B cell (primary cell): Measurements from ENCODE around the gene ATP10A. TPM values are rescaled to one million over a fixed set of nuclear protein-coding genes. Genes with fewer than 3 reads are reported as not detected.

Experiments used
- ATAC-seq: fragments of 200-7000 bp; cut with Tn5 transposase; one replicate; pipeline ENCODE4 v1.10.0; 2021; ENCODE audit warnings: low read depth, mild to moderate bottlenecking, moderate number of reproducible peaks, moderate library complexity
- CTCF ChIA-PET: fragments of 350-600 bp; sonication (Branson Sonifier 250); formaldehyde crosslinking; loops from one replicate; lab custom pipeline; 2021; ENCODE audit warnings: antibody characterized with exemption, inconsistent platforms; lab: Charles Lee
- POLR2A ChIA-PET: fragments of 350-600 bp; sonication (Branson Sonifier 250); formaldehyde crosslinking; loops from one replicate; lab custom pipeline; 2021; ENCODE audit warnings: antibody characterized with exemption; lab: Charles Lee
- DNase-seq: peaks from one replicate; pipeline ENCODE4 v3.0.0; 2013
- H2AFZ ChIP-seq: 2 replicates; pipeline ENCODE4 v1.6.1; 2012; ENCODE audit warnings: mild to moderate bottlenecking, low read depth, low read length; ENCODE audit not compliant: insufficient read depth, poor library complexity, severe bottlenecking
- H3K27ac ChIP-seq, 2 donors: 1 replicate in 1 of 2; 2 replicates in 1 of 2; pipeline ENCODE4 v1.5.1; 2012 to 2013; ENCODE audit warnings: low read length in 2 of 2, mild to moderate bottlenecking in 2 of 2, moderate library complexity in 1 of 2
- H3K27me3 ChIP-seq, 4 experiments: fragments of 200-600 bp in 1 of 4; sonication (generic) in 1 of 4; replicated peaks in 1 of 4; 1 replicate in 2 of 4; 2 replicates in 2 of 4; pipeline versions ENCODE4 v1.6.1 to v1.7.0; 2013 to 2016; ENCODE audit warnings: low read length in 3 of 4, mild to moderate bottlenecking in 2 of 4, mixed read lengths in 1 of 4, moderate library complexity in 1 of 4; ENCODE audit not compliant: insufficient read depth in 4 of 4, control insufficient read depth in 3 of 4; ENCODE audit errors: control extremely low read depth in 1 of 4
- H3K36me3 ChIP-seq, 2 experiments: replicated peaks in 1 of 2; 1 replicate in 1 of 2; 2 replicates in 1 of 2; pipeline versions ENCODE4 v1.6.1 to v1.7.1; 2013; ENCODE audit warnings: low read length in 1 of 2; ENCODE audit not compliant: insufficient read depth in 2 of 2, control insufficient read depth in 1 of 2; ENCODE audit errors: control extremely low read depth in 1 of 2, extremely low read depth in 1 of 2
- H3K4me1 ChIP-seq, 2 donors: fragments of 200-600 bp in 1 of 2; sonication (generic) in 1 of 2; 1 replicate in 1 of 2; 2 replicates in 1 of 2; pipeline versions ENCODE4 v1.5.1 to v1.6.1; 2013 to 2017; ENCODE audit warnings: low read length in 2 of 2; ENCODE audit not compliant: control insufficient read depth in 2 of 2, insufficient read depth in 2 of 2
- H3K4me2 ChIP-seq: replicated peaks from 2 replicates; pipeline ENCODE3; 2012; ENCODE audit warnings: mild to moderate bottlenecking, low read depth, low read length; ENCODE audit not compliant: poor library complexity, severe bottlenecking
- H3K4me3 ChIP-seq, 5 experiments: fragments of 200-600 bp in 1 of 5; sonication (generic) in 1 of 5; 1 replicate in 3 of 5; 2 replicates in 2 of 5; pipeline versions ENCODE4 v1.5.1 to v1.7.0; 2011 to 2016; ENCODE audit warnings: low read length in 4 of 5, mild to moderate bottlenecking in 4 of 5, low read depth in 2 of 5, control low read depth in 1 of 5, moderate library complexity in 1 of 5; ENCODE audit not compliant: insufficient read depth in 1 of 5; ENCODE audit errors: control extremely low read depth in 1 of 5, extremely low read depth in 1 of 5
- H3K79me2 ChIP-seq: fragments of 200-600 bp; sonication (generic); one replicate; pipeline ENCODE4 v1.6.0; 2016; ENCODE audit warnings: low read length; ENCODE audit not compliant: control insufficient read depth, insufficient read depth
- H3K9ac ChIP-seq: fragments of 200-600 bp; sonication (generic); 2 replicates; pipeline ENCODE4 v1.6.1; 2017; ENCODE audit warnings: mild to moderate bottlenecking, low read length, moderate library complexity
- H3K9me3 ChIP-seq, 3 donors: one replicate each; pipeline versions ENCODE4 v1.6.1 to v1.7.1; 2013; ENCODE audit warnings: low read length in 2 of 3; ENCODE audit not compliant: control insufficient read depth in 2 of 3, insufficient read depth in 1 of 3; ENCODE audit errors: control extremely low read depth in 1 of 3
- H4K20me1 ChIP-seq: 2 replicates; pipeline ENCODE4 v1.6.0; 2012; ENCODE audit warnings: mild to moderate bottlenecking, low read length; ENCODE audit not compliant: insufficient read depth, control insufficient read depth, poor library complexity, severe bottlenecking
- H3K27ac Mint-ChIP-seq: one replicate; pipeline ENCODE4 v1.8.0; 2021; ENCODE audit warnings: mixed read lengths
- H3K27me3 Mint-ChIP-seq: one replicate; pipeline ENCODE4 v1.8.0; 2021; ENCODE audit warnings: mixed read lengths
- H3K4me1 Mint-ChIP-seq: one replicate; pipeline ENCODE4 v1.8.0; 2021; ENCODE audit warnings: mixed read lengths
- H3K4me3 Mint-ChIP-seq: one replicate; pipeline ENCODE4 v1.8.0; 2021; ENCODE audit warnings: mixed read lengths
- H3K9me3 Mint-ChIP-seq: one replicate; pipeline ENCODE4 v1.8.0; 2022; ENCODE audit warnings: mixed read lengths; ENCODE audit not compliant: insufficient read depth
- EZH2 ChIP-seq: IDR thresholded peaks from 2 replicates; pipeline ENCODE4 v1.6.1; 2012; ENCODE audit warnings: borderline replicate concordance, low read depth, mild to moderate bottlenecking, moderate library complexity, low read length; ENCODE audit not compliant: insufficient read depth, poor library complexity, severe bottlenecking
- WGBS: methylation state at CpG from one replicate; pipeline ENCODE4 v1.1.5; 2013; ENCODE audit warnings: missing lambda C conversion rate; ENCODE audit not compliant: insufficient coverage; 5-methylcytosine and 5-hydroxymethylcytosine counted together
- intact Hi-C: fragments of 100-400 bp; cut with micrococcal nuclease; formaldehyde crosslinking; loops from one replicate; pipeline ENCODE4 v1.10.0; 2022
- polyA plus RNA-seq: library from polyadenylated mRNA; depleted of rRNA; stranded (reverse); fragments of >200 nt; gene quantifications from 2 replicates; pipeline ENCODE4 v1.2.3, GENCODE V29; 2012
- total RNA-seq, 2 donors: library from RNA; stranded (reverse); fragments of 120-200 nt in 1 of 2; gene quantifications; 1 replicate in 1 of 2; 2 replicates in 1 of 2; pipeline versions ENCODE4 v1.2.3 to v1.2.4, GENCODE V29; 2013 to 2022
- TF ChIP-seq, protein P1 (sequence below): fragments of 200-600 bp; IDR thresholded peaks from one replicate; pipeline ENCODE4 v1.8.0; 2022; ENCODE audit warnings: antibody characterized with exemption, mild to moderate bottlenecking

The ATP10A gene
- total and polyA plus RNA-seq, 2 donors (not counting 1 experiment from before 2014, with no cell fraction given): 0.21 to 0.22 TPM

DNA sequence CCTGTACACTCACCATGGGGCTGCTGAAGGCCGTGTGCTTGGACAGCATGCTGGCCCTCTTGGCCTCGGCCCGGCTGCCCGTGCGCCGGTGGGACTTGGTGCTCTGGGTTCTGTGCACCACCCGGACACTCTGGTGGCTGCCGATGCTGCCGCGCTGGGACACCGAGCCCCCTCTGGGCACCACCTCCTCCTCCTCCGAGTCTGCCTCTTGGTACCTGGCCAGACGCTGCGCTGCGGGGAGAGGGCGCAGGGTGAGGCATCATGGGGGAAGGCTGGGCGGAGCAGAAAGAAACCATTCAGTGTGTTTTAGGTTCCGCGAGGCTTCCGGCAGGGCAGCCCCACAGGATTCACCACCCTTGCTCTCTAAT, 145.0 kb downstream of the ATP10A start:
- Mint-ChIP-seq H3K27me3 (peaks cover 13% of the 10 kb centered on the region), H3K4me1 (peaks cover 10% of the 10 kb centered on the region), H3K27ac (no peak overlapping the region), H3K9me3 (no peaks in the 10 kb centered on the region), H3K4me3 (no peak overlapping the region)
- no peak overlapping the region for H3K4me3 ChIP-seq
- 92% methylated on average over 20 of the region's 20 CpGs for WGBS
- POLR2A ChIA-PET: no interaction called here
- peaks cover 0 to 16% (median 0%) of the 10 kb centered on the region in 4 experiments for H3K27me3 ChIP-seq
- no peak for TF ChIP-seq EZH2
- TF ChIP-seq, protein P1, sequence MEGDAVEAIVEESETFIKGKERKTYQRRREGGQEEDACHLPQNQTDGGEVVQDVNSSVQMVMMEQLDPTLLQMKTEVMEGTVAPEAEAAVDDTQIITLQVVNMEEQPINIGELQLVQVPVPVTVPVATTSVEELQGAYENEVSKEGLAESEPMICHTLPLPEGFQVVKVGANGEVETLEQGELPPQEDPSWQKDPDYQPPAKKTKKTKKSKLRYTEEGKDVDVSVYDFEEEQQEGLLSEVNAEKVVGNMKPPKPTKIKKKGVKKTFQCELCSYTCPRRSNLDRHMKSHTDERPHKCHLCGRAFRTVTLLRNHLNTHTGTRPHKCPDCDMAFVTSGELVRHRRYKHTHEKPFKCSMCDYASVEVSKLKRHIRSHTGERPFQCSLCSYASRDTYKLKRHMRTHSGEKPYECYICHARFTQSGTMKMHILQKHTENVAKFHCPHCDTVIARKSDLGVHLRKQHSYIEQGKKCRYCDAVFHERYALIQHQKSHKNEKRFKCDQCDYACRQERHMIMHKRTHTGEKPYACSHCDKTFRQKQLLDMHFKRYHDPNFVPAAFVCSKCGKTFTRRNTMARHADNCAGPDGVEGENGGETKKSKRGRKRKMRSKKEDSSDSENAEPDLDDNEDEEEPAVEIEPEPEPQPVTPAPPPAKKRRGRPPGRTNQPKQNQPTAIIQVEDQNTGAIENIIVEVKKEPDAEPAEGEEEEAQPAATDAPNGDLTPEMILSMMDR: no peak
- no peaks in the 10 kb centered on the region for H4K20me1 ChIP-seq
- intact Hi-C loops: no loop called here
- H3K9ac ChIP-seq: no peak overlapping the region
- H3K27ac ChIP-seq: no peak overlapping the region
- H3K79me2 ChIP-seq: no peaks in the 10 kb centered on the region
- H3K4me2 ChIP-seq: peak overlapping the region; percentile 38
- CTCF ChIA-PET: no interaction called here
- peaks cover 0 to 3% (median 0%) of the 10 kb centered on the region in 3 donors for H3K9me3 ChIP-seq
- DNase-seq (no peak), ATAC-seq (no peak)
- no peak overlapping the region for H2AFZ ChIP-seq
- no peaks in the 10 kb centered on the region for H3K36me3 ChIP-seq
- peaks cover 9 to 10% of the 10 kb centered on the region in 2 donors for H3K4me1 ChIP-seq

DNA sequence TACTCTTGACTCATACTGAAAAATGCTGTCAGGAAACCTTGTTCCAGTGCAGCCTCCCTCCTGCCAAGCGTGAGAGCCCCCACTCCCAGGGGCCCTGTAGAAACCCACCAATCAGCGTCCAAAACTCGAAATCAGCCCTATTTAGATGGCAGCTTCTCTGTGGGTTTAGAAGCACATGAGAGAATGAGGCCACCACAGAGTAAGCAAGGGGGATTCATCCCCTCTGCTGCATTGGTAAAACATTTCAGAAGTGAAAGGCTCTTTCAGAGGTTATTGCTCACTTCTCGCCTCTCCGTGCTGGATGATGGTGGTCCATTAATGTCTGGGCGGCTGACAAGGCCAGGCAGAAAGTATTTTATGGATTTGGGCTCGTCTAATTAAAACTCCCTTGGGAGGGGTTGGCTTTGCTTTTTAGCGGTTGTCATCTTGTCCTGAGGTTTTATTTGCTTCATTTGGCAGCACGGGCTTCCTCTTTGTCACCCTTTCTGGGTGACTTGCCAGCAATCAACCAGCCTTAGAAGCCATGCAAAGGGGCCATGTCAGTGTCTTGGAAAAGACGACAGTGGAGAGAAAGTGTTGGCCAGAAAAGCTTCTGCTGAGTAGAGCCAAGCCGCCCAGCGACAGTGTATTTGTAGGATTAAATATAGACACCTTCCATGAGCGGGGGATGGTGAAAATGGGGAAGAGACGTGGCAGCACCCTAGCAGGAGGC, 145.5 kb downstream of the ATP10A start:
- H3K36me3 ChIP-seq: no peaks in the 10 kb centered on the region
- CTCF ChIA-PET: no interaction called here
- H3K4me3 Mint-ChIP-seq: no peak overlapping the region

More for the DNA sequence above, 145.5 kb downstream of the ATP10A start:
- H3K9ac ChIP-seq: no peak overlapping the region
- no peaks in the 10 kb centered on the region for H3K79me2 ChIP-seq
- H3K9me3 Mint-ChIP-seq: no peaks in the 10 kb centered on the region
- TF ChIP-seq, protein P1: no peak
- TF ChIP-seq EZH2: no peak
- H3K27me3 ChIP-seq: peaks cover 0 to 16% (median 0%) of the 10 kb centered on the region in 4 experiments
- H3K27ac ChIP-seq: no peak overlapping the region
- H3K9me3 ChIP-seq: peaks cover 0 to 3% (median 0%) of the 10 kb centered on the region in 3 donors
- peak overlapping the region; percentile 38 for H3K4me2 ChIP-seq
- intact Hi-C loops: no loop called here
- ATAC-seq (no peak), DNase-seq (no peak)
- POLR2A ChIA-PET: no interaction called here
- H2AFZ ChIP-seq: no peak overlapping the region
- H3K4me1 ChIP-seq: peaks cover 9 to 10% of the 10 kb centered on the region in 2 donors
- no peak overlapping the region for H3K27ac Mint-ChIP-seq
- no peaks in the 10 kb centered on the region for H4K20me1 ChIP-seq
- 29% methylated on average over 13 of the region's 14 CpGs for WGBS
- peaks cover 10% of the 10 kb centered on the region for H3K27me3 Mint-ChIP-seq
- peaks cover 10% of the 10 kb centered on the region for H3K4me1 Mint-ChIP-seq
- no peak overlapping the region for H3K4me3 ChIP-seq
